HepG2 (cell line): ENCODE measurements around the gene PSME3IP1. TPM values are rescaled to one million over a fixed set of nuclear protein-coding genes. Genes with fewer than 3 reads are reported as not detected.

Experiments
- MZF1 ChIP-seq: sonication (generic); formaldehyde crosslinking; IDR thresholded peaks from 2 replicates; pipeline ENCODE4 v1.8.1; 2023; ENCODE audit warnings: mild to moderate bottlenecking, missing genetic modification reagents, borderline replicate concordance
- SAFB2 ChIP-seq: sonication (generic); formaldehyde crosslinking; IDR thresholded peaks from 2 replicates; pipeline ENCODE4 v1.5.1; 2020; ENCODE audit warnings: missing genetic modification reagents, low read depth, mild to moderate bottlenecking, borderline replicate concordance
- SETDB1 ChIP-seq: sonication (generic); formaldehyde crosslinking; IDR thresholded peaks from 2 replicates; pipeline ENCODE4 v1.5.1; 2020; ENCODE audit warnings: missing genetic modification reagents, mild to moderate bottlenecking, borderline replicate concordance
- SOX13 ChIP-seq, 3 experiments: fragments of 450-650 bp in 1 of 3; sonication (generic) in 1 of 3; formaldehyde crosslinking in 1 of 3; IDR thresholded peaks in 2 of 3; conservative IDR thresholded peaks in 1 of 3; 2 replicates each; pipeline versions ENCODE4 v1.5.0 to v1.6.1; 2016 to 2020; ENCODE audit warnings: antibody characterized with exemption in 1 of 3, mild to moderate bottlenecking in 1 of 3, missing compliant biosample characterization in 1 of 3, missing genetic modification reagents in 1 of 3, moderate library complexity in 1 of 3
- TARDBP ChIP-seq: sonication (generic); formaldehyde crosslinking; IDR thresholded peaks from 2 replicates; pipeline ENCODE4 v1.8.0; 2022; ENCODE audit warnings: mild to moderate bottlenecking, missing genetic modification reagents
- TRIM24 ChIP-seq: sonication (generic); formaldehyde crosslinking; IDR thresholded peaks from 2 replicates; pipeline ENCODE4 v1.8.0; 2022; ENCODE audit warnings: mild to moderate bottlenecking, missing genetic modification reagents
- U2AF1 ChIP-seq: fragments of 200-400 bp; formaldehyde crosslinking; optimal IDR thresholded peaks from 2 replicates; pipeline ENCODE3; 2017; ENCODE audit warnings: mild to moderate bottlenecking, low read depth, low read length
- ZNF121 ChIP-seq: sonication (generic); formaldehyde crosslinking; IDR thresholded peaks from 2 replicates; pipeline ENCODE4 v1.5.0; 2020; ENCODE audit warnings: mild to moderate bottlenecking, missing genetic modification reagents
- ZNF382 ChIP-seq: sonication (generic); formaldehyde crosslinking; IDR thresholded peaks from 2 replicates; pipeline ENCODE4 v1.5.0; 2020; ENCODE audit warnings: missing genetic modification reagents, mild to moderate bottlenecking, borderline replicate concordance
- ZNF552 ChIP-seq: sonication (generic); formaldehyde crosslinking; IDR thresholded peaks from 2 replicates; pipeline ENCODE4 v1.9.0; 2022; ENCODE audit warnings: missing genetic modification reagents, mild to moderate bottlenecking, borderline replicate concordance
- polyA plus RNA-seq, 8 experiments: library from polyadenylated mRNA; depleted of rRNA in 3 of 8; stranded (reverse) in 7 of 8; unstranded in 1 of 8; fragments of >200 nt; fragmentation: Illumina TruSeq in 4 of 8; extraction: Trizol in 4 of 8; gene quantifications; 2 replicates each; pipeline versions ENCODE4 v1.2.1 to v1.2.3, GENCODE V29; 2011 to 2016; ENCODE audit warnings: low read depth in 4 of 8, missing spikeins in 1 of 8, mixed read lengths in 1 of 8; ENCODE audit not compliant: insufficient read depth in 1 of 8
- total RNA-seq, 5 experiments: library from RNA; depleted of rRNA; stranded (reverse); fragments of >200 nt; fragmentation: Illumina TruSeq; extraction: Trizol; gene quantifications; 2 replicates each; pipeline ENCODE4 v1.2.3, GENCODE V29; 2016; ENCODE audit warnings: low read depth in 1 of 5
- TF ChIP-seq, protein P1 (sequence below): sonication (generic); formaldehyde crosslinking; IDR thresholded peaks from 2 replicates; pipeline ENCODE4 v1.8.1; 2023; ENCODE audit warnings: mild to moderate bottlenecking, inconsistent platforms, moderate library complexity, missing genetic modification reagents, borderline replicate concordance
- TF ChIP-seq, protein P2 (sequence below): sonication (generic); formaldehyde crosslinking; IDR thresholded peaks from 2 replicates; pipeline ENCODE4 v1.5.0; 2020; ENCODE audit warnings: missing genetic modification reagents
- TF ChIP-seq, protein P3 (sequence below): sonication (generic); formaldehyde crosslinking; IDR thresholded peaks from 2 replicates; pipeline ENCODE4 v1.8.1; 2023; ENCODE audit warnings: missing genetic modification reagents, inconsistent platforms, borderline replicate concordance
- TF ChIP-seq, protein P4 (sequence below): sonication (generic); formaldehyde crosslinking; IDR thresholded peaks from 2 replicates; pipeline ENCODE4 v1.5.1; 2020; ENCODE audit warnings: missing genetic modification reagents, mild to moderate bottlenecking, borderline replicate concordance
- TF ChIP-seq, protein P5 (sequence below): sonication (generic); formaldehyde crosslinking; IDR thresholded peaks from one replicate; pipeline ENCODE4 v1.5.1; 2020; ENCODE audit warnings: mild to moderate bottlenecking, missing genetic modification reagents; ENCODE audit errors: not compliant biosample characterization

PSME3IP1 gene
- total and polyA plus RNA-seq, 2 of the 13 experiments (the other 11 are each of a cell fraction or from before 2014, with no cell fraction given), result 90.8 to 99.8 TPM

DNA sequence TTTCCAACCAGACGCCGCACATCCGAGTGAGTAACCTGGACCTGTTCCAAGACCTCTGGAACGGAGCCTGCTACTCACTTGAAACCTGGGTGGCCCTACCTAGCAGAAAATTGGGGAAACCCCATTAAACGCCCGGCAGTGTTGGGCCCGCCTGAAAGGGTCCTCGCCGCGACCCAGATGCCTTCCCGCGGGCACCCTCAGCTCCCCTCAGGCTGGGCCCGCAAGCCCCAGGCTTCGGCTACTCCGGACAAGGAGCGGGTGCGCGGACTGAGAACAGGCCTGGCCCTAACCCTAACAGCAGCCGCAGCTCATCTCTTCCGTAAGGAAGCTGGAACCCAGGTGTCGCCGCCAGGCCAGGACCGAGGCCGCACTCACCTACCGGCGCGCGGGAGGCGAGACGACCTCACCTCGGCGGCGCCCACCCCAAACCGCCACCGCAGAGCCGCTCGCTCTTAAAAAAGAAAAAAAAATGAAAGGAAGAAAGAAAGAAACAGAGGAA, 344 bp downstream of the PSME3IP1 start (continued):
- TF ChIP-seq, protein P1, sequence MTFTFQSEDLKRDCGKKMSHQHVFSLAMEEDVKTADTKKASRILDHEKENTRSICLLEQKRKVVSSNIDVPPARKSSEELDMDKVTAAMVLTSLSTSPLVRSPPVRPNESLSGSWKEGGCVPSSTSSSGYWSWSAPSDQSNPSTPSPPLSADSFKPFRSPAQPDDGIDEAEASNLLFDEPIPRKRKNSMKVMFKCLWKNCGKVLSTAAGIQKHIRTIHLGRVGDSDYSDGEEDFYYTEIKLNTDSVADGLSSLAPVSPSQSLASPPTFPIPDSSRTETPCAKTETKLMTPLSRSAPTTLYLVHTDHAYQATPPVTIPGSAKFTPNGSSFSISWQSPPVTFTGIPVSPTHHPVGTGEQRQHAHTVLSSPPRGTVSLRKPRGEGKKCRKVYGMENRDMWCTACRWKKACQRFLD, result peak; percentile 78; the same call in 1 of the 2 replicates
- no peak for TF ChIP-seq TRIM24
- TF ChIP-seq SETDB1 (CRISPR knock-in tag), result peak; percentile 80; the same call in 1 of the 2 replicates
- TF ChIP-seq, protein P2, sequence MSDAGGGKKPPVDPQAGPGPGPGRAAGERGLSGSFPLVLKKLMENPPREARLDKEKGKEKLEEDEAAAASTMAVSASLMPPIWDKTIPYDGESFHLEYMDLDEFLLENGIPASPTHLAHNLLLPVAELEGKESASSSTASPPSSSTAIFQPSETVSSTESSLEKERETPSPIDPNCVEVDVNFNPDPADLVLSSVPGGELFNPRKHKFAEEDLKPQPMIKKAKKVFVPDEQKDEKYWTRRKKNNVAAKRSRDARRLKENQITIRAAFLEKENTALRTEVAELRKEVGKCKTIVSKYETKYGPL, result no peak
- TF ChIP-seq SOX13 (IDR thresholded peaks at IDR 0.05), result no peak
- 0 out of 4 replicates have a peak, but pooled peaks of 1 of the 2 experiments have one; percentile 24 for TF ChIP-seq SOX13 (CRISPR knock-in tag; conservative IDR thresholded peaks at IDR 0.05 in 1 of 2, IDR thresholded peaks at IDR 0.05 in 1 of 2)
- TF ChIP-seq MZF1 (CRISPR knock-in tag), result no peak
- no peak for TF ChIP-seq ZNF121 (CRISPR knock-in tag)
- TF ChIP-seq, protein P3, sequence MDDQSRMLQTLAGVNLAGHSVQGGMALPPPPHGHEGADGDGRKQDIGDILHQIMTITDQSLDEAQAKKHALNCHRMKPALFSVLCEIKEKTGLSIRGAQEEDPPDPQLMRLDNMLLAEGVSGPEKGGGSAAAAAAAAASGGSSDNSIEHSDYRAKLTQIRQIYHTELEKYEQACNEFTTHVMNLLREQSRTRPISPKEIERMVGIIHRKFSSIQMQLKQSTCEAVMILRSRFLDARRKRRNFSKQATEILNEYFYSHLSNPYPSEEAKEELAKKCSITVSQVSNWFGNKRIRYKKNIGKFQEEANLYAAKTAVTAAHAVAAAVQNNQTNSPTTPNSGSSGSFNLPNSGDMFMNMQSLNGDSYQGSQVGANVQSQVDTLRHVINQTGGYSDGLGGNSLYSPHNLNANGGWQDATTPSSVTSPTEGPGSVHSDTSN, result no peak
- TF ChIP-seq, protein P4, sequence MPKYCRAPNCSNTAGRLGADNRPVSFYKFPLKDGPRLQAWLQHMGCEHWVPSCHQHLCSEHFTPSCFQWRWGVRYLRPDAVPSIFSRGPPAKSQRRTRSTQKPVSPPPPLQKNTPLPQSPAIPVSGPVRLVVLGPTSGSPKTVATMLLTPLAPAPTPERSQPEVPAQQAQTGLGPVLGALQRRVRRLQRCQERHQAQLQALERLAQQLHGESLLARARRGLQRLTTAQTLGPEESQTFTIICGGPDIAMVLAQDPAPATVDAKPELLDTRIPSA (CRISPR knock-in tag), result 0 out of 2 replicates have a peak, but pooled peaks have one; percentile 57
- no peak for TF ChIP-seq U2AF1
- no peak for TF ChIP-seq ZNF382 (CRISPR knock-in tag)
- peak; percentile 82 for TF ChIP-seq ZNF552 (CRISPR knock-in tag)
- TF ChIP-seq, protein P5, sequence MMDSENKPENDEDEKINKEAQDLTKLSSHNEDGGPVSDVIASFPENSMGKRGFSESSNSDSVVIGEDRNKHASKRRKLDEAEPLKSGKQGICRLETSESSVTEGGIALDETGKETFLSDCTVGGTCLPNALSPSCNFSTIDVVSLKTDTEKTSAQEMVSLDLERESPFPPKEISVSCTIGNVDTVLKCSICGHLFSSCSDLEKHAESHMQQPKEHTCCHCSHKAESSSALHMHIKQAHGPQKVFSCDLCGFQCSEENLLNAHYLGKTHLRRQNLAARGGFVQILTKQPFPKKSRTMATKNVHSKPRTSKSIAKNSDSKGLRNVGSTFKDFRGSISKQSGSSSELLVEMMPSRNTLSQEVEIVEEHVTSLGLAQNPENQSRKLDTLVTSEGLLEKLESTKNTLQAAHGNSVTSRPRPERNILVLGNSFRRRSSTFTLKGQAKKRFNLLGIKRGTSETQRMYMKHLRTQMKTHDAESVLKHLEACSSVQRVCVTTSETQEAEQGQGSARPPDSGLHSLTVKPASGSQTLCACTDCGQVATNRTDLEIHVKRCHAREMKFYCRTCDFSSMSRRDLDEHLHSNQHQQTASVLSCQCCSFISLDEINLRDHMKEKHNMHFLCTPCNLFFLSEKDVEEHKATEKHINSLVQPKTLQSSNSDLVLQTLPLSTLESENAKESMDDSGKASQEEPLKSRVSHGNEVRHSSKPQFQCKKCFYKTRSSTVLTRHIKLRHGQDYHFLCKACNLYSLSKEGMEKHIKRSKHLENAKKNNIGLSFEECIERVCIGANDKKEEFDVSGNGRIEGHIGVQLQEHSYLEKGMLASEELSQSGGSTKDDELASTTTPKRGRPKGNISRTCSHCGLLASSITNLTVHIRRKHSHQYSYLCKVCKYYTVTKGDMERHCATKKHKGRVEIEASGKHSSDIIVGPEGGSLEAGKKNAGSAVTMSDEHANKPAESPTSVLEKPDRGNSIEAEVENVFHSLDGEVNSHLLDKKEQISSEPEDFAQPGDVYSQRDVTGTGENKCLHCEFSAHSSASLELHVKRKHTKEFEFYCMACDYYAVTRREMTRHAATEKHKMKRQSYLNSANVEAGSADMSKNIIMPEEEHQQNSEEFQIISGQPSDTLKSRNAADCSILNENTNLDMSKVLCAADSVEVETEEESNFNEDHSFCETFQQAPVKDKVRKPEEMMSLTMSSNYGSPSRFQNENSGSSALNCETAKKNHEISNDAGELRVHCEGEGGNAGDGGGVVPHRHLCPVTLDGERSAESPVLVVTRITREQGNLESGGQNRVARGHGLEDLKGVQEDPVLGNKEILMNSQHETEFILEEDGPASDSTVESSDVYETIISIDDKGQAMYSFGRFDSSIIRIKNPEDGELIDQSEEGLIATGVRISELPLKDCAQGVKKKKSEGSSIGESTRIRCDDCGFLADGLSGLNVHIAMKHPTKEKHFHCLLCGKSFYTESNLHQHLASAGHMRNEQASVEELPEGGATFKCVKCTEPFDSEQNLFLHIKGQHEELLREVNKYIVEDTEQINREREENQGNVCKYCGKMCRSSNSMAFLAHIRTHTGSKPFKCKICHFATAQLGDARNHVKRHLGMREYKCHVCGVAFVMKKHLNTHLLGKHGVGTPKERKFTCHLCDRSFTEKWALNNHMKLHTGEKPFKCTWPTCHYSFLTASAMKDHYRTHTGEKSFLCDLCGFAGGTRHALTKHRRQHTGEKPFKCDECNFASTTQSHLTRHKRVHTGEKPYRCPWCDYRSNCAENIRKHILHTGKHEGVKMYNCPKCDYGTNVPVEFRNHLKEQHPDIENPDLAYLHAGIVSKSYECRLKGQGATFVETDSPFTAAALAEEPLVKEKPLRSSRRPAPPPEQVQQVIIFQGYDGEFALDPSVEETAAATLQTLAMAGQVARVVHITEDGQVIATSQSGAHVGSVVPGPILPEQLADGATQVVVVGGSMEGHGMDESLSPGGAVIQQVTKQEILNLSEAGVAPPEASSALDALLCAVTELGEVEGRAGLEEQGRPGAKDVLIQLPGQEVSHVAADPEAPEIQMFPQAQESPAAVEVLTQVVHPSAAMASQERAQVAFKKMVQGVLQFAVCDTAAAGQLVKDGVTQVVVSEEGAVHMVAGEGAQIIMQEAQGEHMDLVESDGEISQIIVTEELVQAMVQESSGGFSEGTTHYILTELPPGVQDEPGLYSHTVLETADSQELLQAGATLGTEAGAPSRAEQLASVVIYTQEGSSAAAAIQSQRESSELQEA (CRISPR knock-in tag), result no peak
- no peak for TF ChIP-seq TARDBP (CRISPR knock-in tag)
- TF ChIP-seq SAFB2, result no peak
